Large intestine (tissue), 3 donors: ENCODE results near the gene LRRC8B. TPM values are rescaled to one million over a fixed set of nuclear protein-coding genes. Genes with fewer than 3 reads are reported as not detected.

Experiments used
- DNase-seq, 2 donors: peaks; one replicate each; pipeline versions ENCODE4 v3.0.0 to v3.0.0-alpha.2; 2013
- H3K27ac ChIP-seq: one replicate; pipeline ENCODE4 v1.5.1; 2013; ENCODE audit warnings: low read length
- H3K27me3 ChIP-seq: 2 replicates; pipeline ENCODE4 v1.6.1; 2013; ENCODE audit warnings: low read length; ENCODE audit not compliant: control insufficient read depth, insufficient read depth
- H3K36me3 ChIP-seq: 2 replicates; pipeline ENCODE4 v1.6.1; 2013; ENCODE audit warnings: low read length; ENCODE audit not compliant: control insufficient read depth, insufficient read depth
- H3K4me1 ChIP-seq: one replicate; pipeline ENCODE4 v1.6.1; 2013; ENCODE audit warnings: low read length; ENCODE audit not compliant: control insufficient read depth, insufficient read depth
- H3K4me3 ChIP-seq: one replicate; pipeline ENCODE4 v1.5.1; 2013; ENCODE audit warnings: low read length
- H3K9me3 ChIP-seq: one replicate; pipeline ENCODE4 v1.6.1; 2013; ENCODE audit warnings: mild to moderate bottlenecking, low read depth, low read length, moderate library complexity; ENCODE audit not compliant: control insufficient read depth
- WGBS: methylation state at CpG from one replicate; pipeline ENCODE4 v1.1.5; 2013; ENCODE audit warnings: low lambda C conversion rate; ENCODE audit not compliant: insufficient coverage; 5-methylcytosine and 5-hydroxymethylcytosine counted together
- polyA plus RNA-seq: library from polyadenylated mRNA; unstranded; fragments of 120-200 nt; gene quantifications from one replicate; pipeline ENCODE4 v1.2.1, GENCODE V29; 2013

The LRRC8B gene
- polyA plus RNA-seq, 1 donor = 10.2 TPM

GRCh38 chr1:89607586-89608318 is 83.1 kb downstream of the LRRC8B start:
- WGBS = 40% methylated on average over 1 of the region's 5 CpGs
- Histone ChIP-seq H3K27ac (no peak overlapping the region), H3K36me3 (no peaks in the 10 kb centered on the region), H3K4me3 (no peak overlapping the region), H3K9me3 (no peaks in the 10 kb centered on the region), H3K27me3 (no peaks in the 10 kb centered on the region), H3K4me1 (no peaks in the 10 kb centered on the region)
- DNase-seq = no peak

DNA sequence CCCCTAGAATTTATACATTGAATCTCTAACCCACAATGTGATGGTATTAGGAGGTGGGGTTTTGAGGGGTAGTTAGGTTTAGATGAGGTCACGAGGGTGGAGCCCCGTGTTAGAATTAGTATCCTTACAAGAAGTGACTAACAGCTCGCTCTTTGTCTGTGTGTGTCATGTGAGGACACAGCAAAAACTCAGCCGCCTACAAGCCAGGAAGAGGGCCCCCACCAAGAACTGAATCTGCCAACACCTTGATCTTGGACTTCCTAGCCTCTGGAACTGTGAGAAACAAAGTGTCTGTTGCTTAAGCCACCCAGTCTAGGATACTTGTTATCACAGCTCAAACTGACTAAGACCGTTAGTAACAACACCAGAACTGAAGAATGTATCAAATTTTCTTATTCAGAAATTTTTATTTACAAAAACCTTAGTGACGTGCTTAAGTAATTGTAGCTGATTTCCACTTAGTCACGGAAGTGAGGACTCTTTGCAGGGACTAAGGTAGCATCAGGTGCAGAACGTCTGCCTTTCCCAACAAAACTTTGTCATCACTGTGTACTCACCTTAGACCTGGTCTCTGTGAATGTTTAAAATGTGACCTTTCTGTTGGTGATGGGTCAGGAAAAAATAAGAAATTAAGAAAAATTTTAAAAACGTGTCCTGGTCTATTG is 83.8 kb downstream of the LRRC8B start:
- H3K36me3 ChIP-seq = no peaks in the 10 kb centered on the region
- no peaks in the 10 kb centered on the region for H3K9me3 ChIP-seq
- H3K27ac ChIP-seq = no peak overlapping the region
- 100% methylated on average over 1 of the region's 9 CpGs for WGBS
- no peaks in the 10 kb centered on the region for H3K27me3 ChIP-seq
- no peak overlapping the region for H3K4me3 ChIP-seq
- no peaks in the 10 kb centered on the region for H3K4me1 ChIP-seq
- no peak for DNase-seq

DNA sequence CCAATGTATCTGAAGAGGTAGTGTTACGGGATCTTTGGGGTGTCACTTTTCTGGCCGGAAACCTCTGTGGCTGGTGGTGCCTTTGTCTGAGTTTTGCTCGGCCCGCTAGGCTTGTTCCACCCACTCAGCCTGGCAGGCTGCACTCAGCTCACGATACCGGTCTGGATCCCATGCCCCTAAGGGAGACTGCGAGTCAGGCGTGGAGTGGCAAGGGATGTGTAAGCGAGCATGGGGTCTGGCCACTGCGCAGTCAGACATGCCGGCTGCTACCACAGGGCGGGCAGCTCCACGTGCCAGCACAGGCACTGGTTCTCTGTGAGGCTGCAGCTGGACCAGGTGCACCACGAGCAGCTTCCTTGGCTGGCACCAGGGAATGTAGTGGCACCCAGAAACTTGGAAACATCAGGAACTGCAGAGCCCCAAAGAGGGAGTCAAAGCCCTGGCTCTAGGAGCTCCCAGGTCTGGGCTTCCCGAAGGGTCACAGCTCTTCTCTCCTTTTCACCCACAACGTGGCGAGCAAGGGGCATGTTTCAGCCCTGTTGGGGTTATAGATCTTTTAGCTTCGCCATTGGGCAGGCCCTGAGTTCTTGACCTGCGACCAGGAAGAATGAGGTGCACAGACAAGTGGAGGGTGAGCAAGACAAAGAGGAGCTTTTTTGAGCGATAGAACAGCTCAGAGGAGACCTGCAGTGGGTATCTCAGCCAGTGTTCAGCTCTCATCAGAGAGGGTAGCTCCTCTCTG is 84.5 kb downstream of the LRRC8B start:
- WGBS = no CpG with 5 or more reads among the region's 20 CpGs
- no peaks in the 10 kb centered on the region for H3K9me3 ChIP-seq
- H3K4me3 ChIP-seq = no peak overlapping the region
- no peak overlapping the region for H3K27ac ChIP-seq
- H3K4me1 ChIP-seq = no peaks in the 10 kb centered on the region
- no peaks in the 10 kb centered on the region for H3K27me3 ChIP-seq
- DNase-seq = no peak
- no peaks in the 10 kb centered on the region for H3K36me3 ChIP-seq

- Histone ChIP-seq H3K27ac (no peak overlapping the region), H3K4me3 (no peak overlapping the region), H3K4me1 (no peaks in the 10 kb centered on the region), H3K36me3 (no peaks in the 10 kb centered on the region), H3K9me3 (no peaks in the 10 kb centered on the region), H3K27me3 (no peaks in the 10 kb centered on the region)
- no CpG with 5 or more reads among the region's 14 CpGs for WGBS
- DNase-seq = no peak
Observed at GRCh38 chr1:89609781-89610456, 85.3 kb downstream of the LRRC8B start.

DNA sequence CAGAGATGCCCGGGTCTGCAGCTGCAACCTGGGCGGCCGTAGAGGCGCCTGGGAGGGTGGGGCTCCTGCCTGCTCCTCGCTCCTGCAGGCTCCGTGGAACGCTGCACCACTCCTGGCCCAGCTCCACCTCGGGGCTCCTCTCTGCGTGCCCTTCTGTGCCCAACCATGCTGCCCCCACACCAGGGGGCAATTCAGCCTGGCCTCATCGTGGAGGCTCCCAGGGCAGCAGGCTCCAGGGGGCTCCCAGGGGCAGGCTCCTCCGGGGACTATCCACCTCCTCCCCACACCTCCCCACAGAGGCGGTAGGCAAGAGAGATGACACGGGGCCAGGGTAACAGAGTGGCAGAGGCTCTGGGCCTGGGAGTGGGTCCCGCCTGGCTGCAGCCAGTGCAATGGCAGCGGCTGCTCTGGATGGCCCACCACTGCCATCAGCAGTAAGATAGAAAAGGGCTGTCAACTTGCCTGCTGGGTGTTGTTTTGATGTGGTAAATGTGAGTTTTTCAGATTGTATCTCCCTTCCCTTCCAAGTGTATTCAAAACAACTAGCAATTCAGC is 85.9 kb downstream of the LRRC8B start:
- no peak overlapping the region for H3K27ac ChIP-seq
- no peak for DNase-seq

GRCh38 chr1:89611721-89612120 is 87.1 kb downstream of the LRRC8B start:
- WGBS = no CpG with 5 or more reads among the region's 1 CpG

More for the DNA sequence above, 85.9 kb downstream of the LRRC8B start:
- no peaks in the 10 kb centered on the region for H3K4me1 ChIP-seq
- H3K4me3 ChIP-seq = no peak overlapping the region
- no CpG with 5 or more reads among the region's 15 CpGs for WGBS
- no peaks in the 10 kb centered on the region for H3K36me3 ChIP-seq
- H3K9me3 ChIP-seq = no peaks in the 10 kb centered on the region
- H3K27me3 ChIP-seq = no peaks in the 10 kb centered on the region

GRCh38 chr1:89613928-89614327 is 89.3 kb downstream of the LRRC8B start:
- H3K4me1 ChIP-seq = no peaks in the 10 kb centered on the region
- no peak overlapping the region for H3K4me3 ChIP-seq
- H3K36me3 ChIP-seq = peaks cover 2% of the 10 kb centered on the region
- no peak for DNase-seq
- H3K27ac ChIP-seq = no peak overlapping the region
- no peaks in the 10 kb centered on the region for H3K27me3 ChIP-seq
- 95% methylated on average over 4 of the region's 7 CpGs for whole genome bisulfite sequencing
- H3K9me3 ChIP-seq = no peaks in the 10 kb centered on the region

More at GRCh38 chr1:89611721-89612120, 87.1 kb downstream of the LRRC8B start:
- no peak for DNase-seq
- no peak overlapping the region for H3K4me3 ChIP-seq
- H3K9me3 ChIP-seq = no peaks in the 10 kb centered on the region
- H3K36me3 ChIP-seq = no peaks in the 10 kb centered on the region
- H3K27me3 ChIP-seq = no peaks in the 10 kb centered on the region
- no peak overlapping the region for H3K27ac ChIP-seq
- no peaks in the 10 kb centered on the region for H3K4me1 ChIP-seq

DNA sequence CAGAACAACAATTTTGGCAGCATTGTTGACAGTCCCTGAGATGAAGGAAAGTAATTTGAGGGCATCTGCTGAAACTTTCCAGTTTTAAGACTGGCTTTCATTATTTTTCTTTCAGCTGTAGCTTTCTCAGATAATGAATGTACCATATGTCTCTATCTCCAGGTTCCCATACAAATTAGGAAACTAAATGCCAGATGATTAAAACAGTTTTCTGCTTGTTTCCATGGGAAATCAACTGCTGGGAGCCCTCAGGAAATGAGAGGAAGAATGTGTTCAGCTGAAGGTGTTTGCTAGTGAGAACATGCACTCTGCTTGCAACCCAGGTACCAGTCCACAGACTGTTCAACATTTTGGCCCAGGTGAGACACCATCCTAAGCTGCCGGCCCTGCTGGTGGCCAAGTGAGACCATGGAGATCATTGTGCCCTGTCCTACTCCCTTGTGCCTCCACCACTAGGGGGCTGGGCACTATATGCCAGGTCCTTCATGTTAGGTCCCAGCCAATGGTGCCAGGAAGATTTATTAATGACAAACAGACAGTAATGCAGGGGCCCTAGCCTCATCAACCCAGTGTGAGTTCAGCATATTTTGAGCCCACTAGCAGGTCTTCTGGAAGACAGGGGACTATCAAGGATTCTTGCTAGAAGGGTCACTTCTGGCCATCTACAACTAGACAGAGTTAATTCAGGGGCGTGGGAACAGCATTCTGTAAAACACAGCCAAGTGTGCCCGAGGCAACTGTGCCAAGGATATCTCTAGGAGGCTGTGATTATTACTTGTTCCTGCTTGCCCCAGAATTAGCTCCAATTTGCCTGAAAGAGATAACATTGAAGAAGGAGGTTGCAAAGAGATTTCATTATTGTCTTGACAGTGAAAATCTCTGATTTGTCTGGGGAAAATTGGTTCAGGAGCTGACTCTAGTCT is 91.3 kb downstream of the LRRC8B start:
- Histone ChIP-seq H3K27me3 (no peaks in the 10 kb centered on the region), H3K4me1 (no peaks in the 10 kb centered on the region), H3K27ac (no peak overlapping the region), H3K36me3 (peaks cover 2% of the 10 kb centered on the region), H3K4me3 (no peak overlapping the region), H3K9me3 (no peaks in the 10 kb centered on the region)
- no CpG with 5 or more reads among the region's 3 CpGs for WGBS
- no peak for DNase-seq

- no peak for DNase-seq
- WGBS = no CpG with 5 or more reads among the region's 2 CpGs
- no peak overlapping the region for H3K4me3 ChIP-seq
- H3K9me3 ChIP-seq = no peaks in the 10 kb centered on the region
- no peak overlapping the region for H3K27ac ChIP-seq
- H3K36me3 ChIP-seq = peaks cover 2% of the 10 kb centered on the region
- H3K4me1 ChIP-seq = no peaks in the 10 kb centered on the region
- H3K27me3 ChIP-seq = no peaks in the 10 kb centered on the region
Observed at GRCh38 chr1:89616844-89617627, 92.4 kb downstream of the LRRC8B start.
